Adrenal gland (tissue), 5 donors: ENCODE measurements around the gene EEF1AKMT3.

Experiments
- CTCF ChIP-seq, 6 experiments: fragments of 450-650 bp in 4 of 6; fragments of 200-600 bp in 2 of 6; sonication (generic) in 1 of 6; IDR thresholded peaks; 1 replicate in 5 of 6; 2 replicates in 1 of 6; pipeline versions ENCODE4 v1.5.1 to v1.8.0; 2016 to 2021; ENCODE audit warnings: antibody characterized with exemption in 6 of 6, mild to moderate bottlenecking in 2 of 6, moderate library complexity in 1 of 6
- POLR2A ChIP-seq, 2 donors: fragments of 450-650 bp; IDR thresholded peaks; one replicate each; pipeline ENCODE4 v1.6.1; 2017; ENCODE audit warnings: antibody characterized with exemption in 2 of 2, mild to moderate bottlenecking in 2 of 2, moderate library complexity in 1 of 2
- donor health status: DM: no; HTN: no; CAD: no.

GRCh38 chr12:57722716-57723629 is 49.4 kb upstream of the EEF1AKMT3 start:
- TF ChIP-seq CTCF (IDR thresholded peaks at IDR 0.05) (no peak), POLR2A (IDR thresholded peaks at IDR 0.05) (no peak)
